ENCODE data around the gene TIMM10B. TPM values are rescaled to one million over a fixed set of nuclear protein-coding genes. Genes with fewer than 3 reads are reported as not detected.
"Not testable (repeated sequence)": the region's sequence is repeated elsewhere in the genome, so short reads cannot be mapped to it uniquely, and the experiment has no call there.

TIMM10B gene
- total RNA-seq, 4 donors from 2014 or later: 41.1 to 45.1 (median 42.7) TPM

DNA sequence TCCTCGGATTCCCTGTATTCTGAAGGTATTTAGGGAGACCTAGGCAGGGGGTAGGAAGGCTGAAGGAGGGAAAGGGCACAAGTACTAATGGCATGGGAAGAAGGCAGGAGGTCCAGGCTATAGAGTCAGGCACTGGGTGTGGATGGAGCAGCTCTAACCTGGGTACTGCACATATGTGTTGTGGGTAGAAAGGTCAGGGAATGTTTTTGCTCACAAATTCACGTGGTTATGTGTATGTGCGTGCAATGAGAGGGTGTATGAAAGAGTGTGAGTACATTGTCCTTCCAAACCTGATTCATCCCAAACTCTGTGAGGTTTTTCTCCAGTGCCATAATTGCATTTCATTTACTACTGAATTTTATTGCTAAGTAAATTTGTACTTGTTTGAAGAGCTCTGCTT, 39.0 kb downstream of the TIMM10B start:
- Histone ChIP-seq H3K4me3 (no peak overlapping the region), H3K36me3 (peaks cover 7 to 35% (median 13%) of the 10 kb centered on the region in 4 donors), H3K27ac (replicated peaks in 1 of 4) (no peak overlapping the region), H3K9me3 (no peaks in the 10 kb centered on the region), H3K27me3 (no peaks in the 10 kb centered on the region), H3K4me1 (peaks cover 0 to 14% (median 7%) of the 10 kb centered on the region in 4 donors)
- 82% methylated on average over 3 of the region's 3 CpGs for WGBS
- TF ChIP-seq EP300 (IDR thresholded peaks at IDR 0.05) (no peak), POLR2A (IDR thresholded peaks at IDR 0.05; ENCODE audit: low read depth) (no peak), POLR2AphosphoS5 (IDR thresholded peaks at IDR 0.05) (no peak)
- TF ChIP-seq, protein P1, sequence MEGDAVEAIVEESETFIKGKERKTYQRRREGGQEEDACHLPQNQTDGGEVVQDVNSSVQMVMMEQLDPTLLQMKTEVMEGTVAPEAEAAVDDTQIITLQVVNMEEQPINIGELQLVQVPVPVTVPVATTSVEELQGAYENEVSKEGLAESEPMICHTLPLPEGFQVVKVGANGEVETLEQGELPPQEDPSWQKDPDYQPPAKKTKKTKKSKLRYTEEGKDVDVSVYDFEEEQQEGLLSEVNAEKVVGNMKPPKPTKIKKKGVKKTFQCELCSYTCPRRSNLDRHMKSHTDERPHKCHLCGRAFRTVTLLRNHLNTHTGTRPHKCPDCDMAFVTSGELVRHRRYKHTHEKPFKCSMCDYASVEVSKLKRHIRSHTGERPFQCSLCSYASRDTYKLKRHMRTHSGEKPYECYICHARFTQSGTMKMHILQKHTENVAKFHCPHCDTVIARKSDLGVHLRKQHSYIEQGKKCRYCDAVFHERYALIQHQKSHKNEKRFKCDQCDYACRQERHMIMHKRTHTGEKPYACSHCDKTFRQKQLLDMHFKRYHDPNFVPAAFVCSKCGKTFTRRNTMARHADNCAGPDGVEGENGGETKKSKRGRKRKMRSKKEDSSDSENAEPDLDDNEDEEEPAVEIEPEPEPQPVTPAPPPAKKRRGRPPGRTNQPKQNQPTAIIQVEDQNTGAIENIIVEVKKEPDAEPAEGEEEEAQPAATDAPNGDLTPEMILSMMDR (IDR thresholded peaks at IDR 0.05): no peak
- DNase-seq (ENCODE audit: extremely low spot score): no peak
- intact Hi-C loops (cut with DNase I): no loop called here

DNA sequence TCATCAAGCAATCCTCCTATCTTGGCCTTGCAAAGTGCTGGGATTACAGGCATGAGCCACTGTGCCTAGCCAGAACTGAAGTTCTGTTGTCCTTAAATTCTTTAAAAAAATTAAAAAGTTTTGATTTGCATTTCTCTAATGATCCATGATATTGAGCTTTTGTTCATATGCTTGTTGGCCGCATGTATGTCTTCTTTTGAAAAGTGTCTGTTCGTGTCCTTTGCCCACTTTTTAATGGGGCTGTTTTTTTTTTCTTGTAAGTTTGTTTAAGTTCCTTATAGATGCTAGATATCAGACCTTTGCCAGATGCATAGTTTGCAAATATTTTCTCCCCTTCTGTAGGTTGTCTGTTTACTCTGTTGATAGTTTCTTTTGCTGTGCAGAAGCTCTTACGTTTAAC, 40.6 kb downstream of the TIMM10B start:
- DNase-seq (ENCODE audit: extremely low spot score); H3K27me3 ChIP-seq; H3K4me3 ChIP-seq; H3K27ac ChIP-seq (replicated peaks in 1 of 4); intact Hi-C loops (cut with DNase I); H3K9me3 ChIP-seq; H3K4me1 ChIP-seq: not testable (repeated sequence)
- H3K36me3 ChIP-seq: peaks cover 7 to 31% (median 13%) of the 10 kb centered on the region in 4 donors
- WGBS: 96% methylated on average over 3 of the region's 3 CpGs

DNA sequence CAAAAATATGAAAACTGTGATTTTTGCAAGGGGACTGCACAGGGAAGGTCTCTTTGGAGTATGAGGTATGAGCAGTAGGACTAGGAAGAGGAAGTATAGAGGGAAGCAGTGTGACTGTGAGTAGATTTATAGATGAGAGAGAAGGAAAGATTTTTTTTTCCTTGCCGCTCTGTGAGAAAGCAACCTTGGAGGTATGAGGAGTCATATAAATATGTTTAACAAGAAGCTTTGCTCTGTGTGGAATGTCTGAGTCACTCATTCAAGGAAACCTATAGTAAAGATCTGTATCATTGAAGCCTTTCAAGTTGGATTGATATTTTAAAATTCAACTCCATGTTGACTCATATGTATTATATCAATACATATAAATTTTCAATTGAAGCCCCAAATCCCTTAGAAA, 42.0 kb downstream of the TIMM10B start:
- peaks cover 7 to 30% (median 13%) of the 10 kb centered on the region in 4 donors for H3K36me3 ChIP-seq
- H3K4me3 ChIP-seq: no peak overlapping the region
- H3K9me3 ChIP-seq: no peaks in the 10 kb centered on the region
- H3K27me3 ChIP-seq: no peaks in the 10 kb centered on the region
- intact Hi-C loops (cut with DNase I): no loop called here
- TF ChIP-seq, protein P1 (IDR thresholded peaks at IDR 0.05): no peak
- TF ChIP-seq POLR2A (IDR thresholded peaks at IDR 0.05; ENCODE audit: low read depth): no peak
- no peak for TF ChIP-seq POLR2AphosphoS5 (IDR thresholded peaks at IDR 0.05)
- TF ChIP-seq EP300 (IDR thresholded peaks at IDR 0.05): no peak
- H3K27ac ChIP-seq (replicated peaks in 1 of 4): no peak overlapping the region
- no peaks in the 10 kb centered on the region for H3K4me1 ChIP-seq
- WGBS: 94% methylated on average over 1 of the region's 1 CpG
- no peak for DNase-seq (ENCODE audit: extremely low spot score)

DNA sequence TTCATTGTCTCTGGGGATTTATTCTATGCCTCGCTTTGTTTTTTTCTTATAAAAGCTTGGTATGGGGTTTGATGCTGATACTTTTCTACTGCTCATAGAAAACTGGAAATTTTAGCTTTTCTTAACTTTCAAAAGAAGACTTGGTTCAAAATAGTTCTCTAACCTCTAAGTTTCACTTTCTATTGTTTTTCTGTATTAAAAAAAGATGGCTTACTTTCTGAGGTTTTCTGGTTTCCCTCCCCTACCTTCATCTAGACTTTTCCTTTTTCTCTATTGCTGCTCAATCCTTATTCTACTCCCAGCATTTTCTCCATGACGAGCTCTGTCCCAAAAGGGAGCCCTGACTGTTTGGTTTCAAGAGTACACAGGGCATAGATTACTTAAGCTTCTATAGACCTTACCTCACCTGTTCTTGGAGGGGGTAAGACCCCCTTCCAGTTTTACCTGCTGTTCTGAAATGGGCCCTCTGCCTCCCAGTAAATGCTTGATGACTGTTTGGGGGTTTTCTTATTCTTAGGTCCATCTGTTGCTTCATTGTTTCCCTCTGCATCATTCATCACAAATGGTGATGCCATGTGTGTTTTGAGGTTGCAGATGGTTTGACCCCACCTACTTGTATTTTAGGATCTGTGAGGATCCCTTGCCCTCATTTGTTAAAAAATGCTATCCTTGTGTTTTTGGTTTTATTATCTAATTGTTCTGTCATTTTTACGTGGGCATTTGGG, 45.3 kb downstream of the TIMM10B start:
- Histone ChIP-seq H3K27ac (replicated peaks in 1 of 4) (no peak overlapping the region), H3K4me3 (no peak overlapping the region), H3K36me3 (peaks cover 0 to 29% (median 16%) of the 10 kb centered on the region in 4 donors), H3K4me1 (no peaks in the 10 kb centered on the region), H3K27me3 (no peaks in the 10 kb centered on the region), H3K9me3 (no peaks in the 10 kb centered on the region)
- no peak for DNase-seq (ENCODE audit: extremely low spot score)
- intact Hi-C loops (cut with DNase I): no loop called here
- TF ChIP-seq POLR2A (IDR thresholded peaks at IDR 0.05; ENCODE audit: low read depth) (no peak), EP300 (IDR thresholded peaks at IDR 0.05) (no peak), POLR2AphosphoS5 (IDR thresholded peaks at IDR 0.05) (no peak)
- TF ChIP-seq, protein P1 (IDR thresholded peaks at IDR 0.05): no peak
- 92% methylated on average over 3 of the region's 3 CpGs for WGBS

DNA sequence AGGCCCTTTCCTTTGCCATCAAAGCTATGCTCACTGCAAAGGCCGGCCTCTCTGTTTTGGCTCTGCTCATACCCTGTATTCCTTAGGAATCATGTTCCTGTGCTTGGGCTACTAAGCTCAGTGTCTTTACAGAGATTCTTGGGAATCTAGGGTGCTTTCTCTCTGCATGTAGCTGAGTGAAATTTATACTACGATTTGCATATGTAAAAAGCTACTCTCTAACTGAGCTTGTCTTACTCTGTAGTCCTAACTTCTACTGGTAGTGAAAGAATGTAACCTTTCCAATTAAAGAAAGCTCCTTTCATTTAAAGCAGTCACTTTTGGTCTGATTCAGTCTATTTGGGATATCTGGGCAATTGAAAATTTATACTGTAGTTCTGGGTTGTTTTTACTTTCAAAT, 48.0 kb downstream of the TIMM10B start:
- Histone ChIP-seq H3K27me3 (no peaks in the 10 kb centered on the region), H3K4me3 (no peak overlapping the region), H3K9me3 (no peaks in the 10 kb centered on the region), H3K27ac (replicated peaks in 1 of 4) (no peak overlapping the region), H3K4me1 (no peaks in the 10 kb centered on the region), H3K36me3 (peaks cover 4 to 42% (median 31%) of the 10 kb centered on the region in 4 donors)
- intact Hi-C loops (cut with DNase I): no loop called here
- no peak for DNase-seq (ENCODE audit: extremely low spot score)
- no peak for TF ChIP-seq EP300 (IDR thresholded peaks at IDR 0.05)
- TF ChIP-seq, protein P1 (IDR thresholded peaks at IDR 0.05): no peak
- TF ChIP-seq POLR2AphosphoS5 (IDR thresholded peaks at IDR 0.05): no peak
- TF ChIP-seq POLR2A (IDR thresholded peaks at IDR 0.05; ENCODE audit: low read depth): no peak
- WGBS: 100% methylated on average over 2 of the region's 2 CpGs
